Uterus (tissue), 2 donors: ENCODE data around the gene USF2.

Experiments
- CTCF ChIP-seq, 4 experiments: fragments of 200-600 bp in 2 of 4; fragments of 450-650 bp in 2 of 4; sonication (generic) in 2 of 4; IDR thresholded peaks; one replicate each; pipeline ENCODE4 v1.5.1; 2016 to 2019; ENCODE audit warnings: antibody characterized with exemption in 4 of 4, mild to moderate bottlenecking in 2 of 4, moderate library complexity in 1 of 4
- POLR2A ChIP-seq, 2 donors: fragments of 450-650 bp; IDR thresholded peaks; one replicate each; pipeline ENCODE4 v1.6.1; 2016; ENCODE audit warnings: antibody characterized with exemption in 2 of 2, mild to moderate bottlenecking in 1 of 2, moderate library complexity in 1 of 2

GRCh38 chr19:35290381-35291127 lies 21.8 kb downstream of the USF2 start:
- no peak for TF ChIP-seq CTCF (IDR thresholded peaks at IDR 0.05)
- no peak for TF ChIP-seq POLR2A (IDR thresholded peaks at IDR 0.05)
